Left hindlimb (tissue), 1 donor: ENCODE results near the gene AQP5.

Experiments
- DNase-seq: peaks from one replicate; pipeline ENCODE4 v3.0.0-alpha.2; 2018

AQP5 gene

DNA sequence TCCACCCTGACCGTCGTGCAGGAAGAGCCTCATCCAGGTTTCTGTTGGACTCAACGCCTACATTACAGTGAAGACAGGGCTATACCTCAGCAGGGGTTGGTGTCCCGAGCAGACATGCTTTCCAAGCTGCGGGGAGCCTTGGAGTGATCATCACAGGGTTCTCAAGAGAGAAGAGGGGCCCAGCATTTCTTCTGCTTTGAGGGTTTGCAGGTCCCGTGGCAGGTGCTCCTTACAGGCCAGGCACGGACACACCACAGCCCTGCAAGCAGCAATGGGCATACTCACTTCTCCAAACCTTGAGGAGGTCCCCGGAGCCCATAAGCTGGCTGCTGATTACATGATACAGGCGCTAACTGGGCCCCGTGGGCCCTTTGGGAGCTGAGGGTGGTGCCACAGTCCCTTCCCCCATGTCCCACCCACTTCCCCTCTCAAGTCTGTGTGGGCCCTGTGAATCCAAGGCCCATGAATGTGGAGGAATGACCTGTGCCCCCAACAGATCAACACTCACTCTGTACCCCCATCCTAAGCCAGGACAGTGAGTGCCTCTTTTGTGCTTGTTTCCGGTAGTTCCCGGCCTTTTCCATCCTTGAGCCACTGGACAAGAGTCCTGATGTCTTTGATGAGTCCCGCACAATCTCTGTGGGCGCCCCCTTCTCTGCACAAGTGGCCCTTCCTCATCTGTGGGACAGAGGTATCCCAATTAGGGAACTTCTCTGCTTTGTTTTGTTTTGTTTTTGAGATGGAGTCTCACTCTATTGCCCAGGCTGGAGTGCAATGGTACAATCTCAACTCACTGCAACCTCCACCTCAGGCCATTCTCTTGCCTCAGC lies 10.0 kb upstream of the AQP5 start:
- DNase-seq = peak; percentile 16

DNA sequence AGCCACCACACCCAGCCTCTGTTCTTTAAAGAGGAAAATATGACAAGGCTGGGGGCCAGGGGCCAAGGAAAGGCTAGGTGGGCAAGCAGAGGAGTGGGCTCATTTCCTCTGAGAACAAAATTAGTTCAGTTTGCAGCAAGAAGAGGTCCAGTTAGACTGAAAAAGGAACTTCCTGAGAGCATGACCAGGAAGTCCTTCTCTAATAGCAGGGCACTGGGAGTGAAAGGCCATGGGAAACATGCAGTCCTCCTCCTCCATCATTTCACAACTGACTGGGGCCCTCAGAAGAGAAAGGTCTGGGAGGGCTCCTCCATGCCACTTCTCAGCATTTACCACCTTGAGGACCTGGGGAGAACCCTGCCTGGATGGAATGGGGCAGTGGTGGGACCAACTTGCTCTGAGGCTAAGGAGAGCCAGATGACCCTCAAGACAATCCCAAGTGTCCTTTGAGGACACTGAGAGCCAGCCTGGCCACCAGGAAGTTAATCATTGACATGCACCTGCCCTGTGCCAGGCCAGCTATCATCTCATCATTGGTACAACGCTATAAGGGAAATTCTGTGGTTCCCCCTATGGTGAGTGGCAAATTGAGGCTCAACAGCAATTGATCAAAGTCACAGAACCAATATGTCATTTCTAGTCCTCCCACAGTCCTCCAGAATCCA lies 9.1 kb upstream of the AQP5 start:
- DNase-seq = peak; percentile 3

DNA sequence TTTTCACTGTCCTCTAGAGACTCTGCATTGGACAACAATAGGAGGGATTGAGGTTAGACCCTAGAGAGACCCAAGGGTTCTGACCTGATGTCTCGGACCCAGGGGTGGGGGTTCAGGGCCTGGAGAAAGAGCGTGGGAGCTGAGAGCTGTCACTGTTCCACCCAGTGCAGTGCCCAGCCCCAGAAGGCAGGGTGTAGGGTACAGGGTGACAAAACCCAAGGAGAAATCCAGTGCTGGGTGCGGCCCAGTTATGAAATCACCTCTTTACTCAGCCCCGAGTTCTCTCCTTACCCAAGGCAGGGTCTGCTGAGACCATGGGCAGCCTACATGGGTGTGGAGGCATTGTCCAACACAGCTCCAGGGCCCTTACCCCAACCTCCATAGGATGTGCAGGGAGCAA lies 8.5 kb upstream of the AQP5 start:
- DNase-seq = peak; percentile 20

DNA sequence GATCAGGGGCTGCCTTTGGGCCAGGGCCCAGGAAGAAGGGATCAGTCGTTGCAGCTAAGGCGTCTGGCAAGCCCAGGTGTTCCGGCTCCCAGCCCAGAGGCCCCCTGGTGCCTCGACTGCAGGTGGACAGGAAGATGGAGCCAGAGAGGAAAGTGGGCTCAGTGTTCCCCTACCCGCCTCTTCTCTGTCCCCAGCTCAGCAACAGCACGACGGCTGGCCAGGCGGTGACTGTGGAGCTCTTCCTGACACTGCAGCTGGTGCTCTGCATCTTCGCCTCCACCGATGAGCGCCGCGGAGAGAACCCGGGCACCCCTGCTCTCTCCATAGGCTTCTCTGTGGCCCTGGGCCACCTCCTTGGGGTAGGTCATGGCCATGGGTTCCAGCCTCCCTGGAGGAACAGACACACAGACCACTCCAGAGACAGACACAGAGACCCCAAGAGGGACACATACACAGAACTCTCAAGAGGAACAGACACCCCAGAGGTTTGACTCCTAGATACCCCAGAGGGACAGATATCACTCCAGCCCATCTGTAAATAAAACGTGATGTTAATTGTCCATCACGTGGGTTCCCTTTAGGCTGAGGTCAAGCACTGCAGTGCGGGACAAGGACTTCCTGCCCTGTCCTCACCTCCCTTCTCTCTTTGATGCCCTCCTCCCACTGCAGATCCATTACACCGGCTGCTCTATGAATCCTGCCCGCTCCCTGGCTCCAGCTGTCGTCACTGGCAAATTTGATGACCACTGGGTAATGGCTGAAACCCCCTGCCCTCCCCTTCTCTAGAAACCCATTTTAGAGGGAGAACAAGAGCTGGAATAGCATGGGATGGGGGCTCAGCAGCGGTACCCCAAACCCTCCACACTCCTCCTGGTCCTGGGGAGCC lies 7.5 kb upstream of the AQP5 start:
- DNase-seq = peak; percentile 20

DNA sequence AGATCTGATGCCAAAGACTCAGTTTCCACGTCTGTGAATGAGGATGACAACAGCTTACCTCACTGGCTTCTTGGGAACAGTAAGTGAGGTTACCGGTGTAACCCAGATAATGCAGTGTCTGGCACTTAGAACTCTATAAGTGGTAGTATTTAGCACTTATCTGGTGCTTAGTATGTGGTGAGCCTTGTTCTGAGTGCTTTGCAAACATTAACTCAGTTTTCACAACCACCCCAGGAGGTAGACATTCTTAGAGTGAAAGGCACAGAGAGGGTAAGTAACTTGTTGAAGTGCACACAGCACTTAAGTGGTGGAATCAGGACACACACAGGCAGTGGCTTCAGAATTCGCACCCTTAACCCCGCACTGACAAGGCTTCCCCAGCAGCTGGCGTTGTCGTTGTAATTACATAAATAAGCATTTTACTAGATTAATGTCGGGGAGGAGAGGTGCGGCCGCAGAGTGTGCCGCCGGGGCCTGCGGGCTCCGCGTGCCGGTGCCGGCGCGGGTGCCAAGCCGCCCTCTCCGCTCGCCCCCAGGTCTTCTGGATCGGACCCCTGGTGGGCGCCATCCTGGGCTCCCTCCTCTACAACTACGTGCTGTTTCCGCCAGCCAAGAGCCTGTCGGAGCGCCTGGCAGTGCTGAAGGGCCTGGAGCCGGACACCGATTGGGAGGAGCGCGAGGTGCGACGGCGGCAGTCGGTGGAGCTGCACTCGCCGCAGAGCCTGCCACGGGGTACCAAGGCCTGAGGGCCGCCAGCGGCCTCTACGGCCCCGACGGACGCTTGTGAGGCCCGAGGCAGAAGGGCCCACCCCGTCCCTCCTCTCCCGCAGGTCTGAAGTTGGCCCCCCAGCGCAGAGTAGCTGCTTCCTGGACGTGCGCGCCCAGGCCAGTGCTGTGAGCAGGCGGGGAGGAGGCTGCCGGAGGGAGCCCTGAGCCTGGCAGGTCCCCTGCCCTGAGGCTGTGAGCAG lies 6.5 kb upstream of the AQP5 start:
- DNase-seq = no peak

DNA sequence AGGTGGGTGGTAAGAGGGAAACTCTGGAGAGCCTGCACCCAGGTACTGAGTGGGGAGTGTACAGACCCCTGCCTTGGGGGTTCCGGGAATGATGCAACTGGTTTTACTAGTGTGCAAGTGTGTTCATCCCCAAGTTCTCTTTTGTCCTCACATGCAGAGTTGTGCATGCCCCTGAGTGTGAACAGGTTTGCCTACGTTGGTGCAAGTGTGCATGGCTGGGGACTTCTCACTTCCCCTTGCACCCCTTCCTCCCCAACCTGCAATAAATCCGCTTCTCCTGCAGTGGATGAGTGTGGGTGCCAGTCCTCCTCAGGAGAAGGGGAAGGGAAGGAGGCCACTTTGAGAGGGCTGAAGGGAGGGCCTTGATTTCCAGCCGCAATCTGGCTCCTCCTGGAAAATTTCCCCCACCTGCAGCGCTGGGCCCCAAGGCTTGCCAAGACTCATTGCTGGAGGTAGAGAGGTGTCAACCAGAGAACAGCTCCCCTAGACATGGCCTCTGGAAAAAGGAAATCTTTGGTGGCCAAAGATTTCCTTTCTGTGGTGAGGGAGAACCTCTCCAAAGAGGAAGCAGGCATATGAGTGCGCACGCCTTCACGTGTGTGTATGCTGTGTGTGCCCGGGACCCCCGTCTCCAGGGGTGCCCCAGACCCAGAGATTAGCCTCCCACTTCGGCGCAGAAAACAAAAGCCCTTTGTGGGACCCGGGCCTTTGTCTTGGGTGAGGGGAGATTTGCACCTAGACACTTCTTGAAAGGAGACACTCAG lies 5.6 kb upstream of the AQP5 start:
- DNase-seq = peak; percentile 21

DNA sequence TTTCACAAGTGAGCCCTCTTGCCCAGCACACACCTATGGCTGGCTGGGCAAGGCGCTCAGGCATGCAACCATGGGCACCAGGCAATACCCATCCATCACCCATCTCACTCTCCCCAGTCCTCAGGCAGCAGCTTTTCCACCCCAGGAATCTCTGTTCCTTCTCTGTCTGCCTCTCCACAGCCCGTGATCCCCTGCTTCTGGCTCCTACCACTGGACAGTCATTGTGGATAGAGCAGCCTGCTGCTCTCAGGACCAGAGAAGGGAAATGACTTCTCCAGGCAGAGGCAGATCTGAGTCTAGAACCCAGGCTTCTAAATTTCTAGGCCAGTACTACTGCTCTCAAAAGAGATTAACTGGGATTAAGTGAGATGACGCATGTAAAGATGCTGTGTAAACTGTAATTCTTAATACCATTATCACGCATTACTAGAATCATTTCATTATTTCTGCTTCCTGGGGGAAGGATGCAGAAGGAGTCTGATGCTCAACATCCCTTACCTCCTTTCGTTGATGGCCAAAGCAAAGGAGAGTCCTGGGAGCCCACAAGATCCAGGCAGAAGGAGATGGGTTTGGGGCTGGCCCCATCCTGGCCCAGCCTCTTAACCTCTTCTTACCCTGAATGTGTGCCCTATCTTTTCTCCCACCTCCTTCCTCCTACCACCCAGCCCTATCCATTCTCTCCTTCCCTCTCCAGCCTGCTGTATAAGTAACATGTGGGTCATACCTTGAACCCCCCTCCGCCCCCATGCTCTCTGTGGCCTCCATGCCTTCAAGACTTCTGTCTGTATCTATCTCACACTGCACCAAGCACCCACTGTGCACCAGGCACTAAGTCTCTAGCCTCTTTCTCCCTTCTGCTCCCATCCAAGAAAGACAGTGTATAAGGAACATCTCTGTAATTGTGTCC lies 4.8 kb upstream of the AQP5 start:
- DNase-seq = peak; percentile 0

DNA sequence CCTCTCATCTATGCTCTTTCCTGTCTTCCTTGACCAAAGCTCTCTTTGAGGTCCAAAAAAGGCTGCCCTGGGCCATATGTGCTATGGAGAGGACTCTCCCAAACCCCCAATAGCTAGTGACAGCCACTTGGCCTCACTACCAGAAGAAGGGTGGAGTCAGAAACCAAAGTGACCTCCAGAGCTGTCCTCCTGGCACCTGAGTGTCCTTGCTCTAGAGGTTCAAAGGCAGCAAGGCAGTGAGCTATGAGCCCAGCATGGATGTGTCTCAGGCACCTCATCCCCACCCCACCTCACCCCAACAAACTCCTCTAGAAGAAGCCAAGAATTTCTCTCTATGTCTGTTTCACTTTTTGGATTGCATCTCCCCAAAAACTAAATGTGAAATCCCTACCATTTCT lies 4.1 kb upstream of the AQP5 start:
- DNase-seq = peak; percentile 1

DNA sequence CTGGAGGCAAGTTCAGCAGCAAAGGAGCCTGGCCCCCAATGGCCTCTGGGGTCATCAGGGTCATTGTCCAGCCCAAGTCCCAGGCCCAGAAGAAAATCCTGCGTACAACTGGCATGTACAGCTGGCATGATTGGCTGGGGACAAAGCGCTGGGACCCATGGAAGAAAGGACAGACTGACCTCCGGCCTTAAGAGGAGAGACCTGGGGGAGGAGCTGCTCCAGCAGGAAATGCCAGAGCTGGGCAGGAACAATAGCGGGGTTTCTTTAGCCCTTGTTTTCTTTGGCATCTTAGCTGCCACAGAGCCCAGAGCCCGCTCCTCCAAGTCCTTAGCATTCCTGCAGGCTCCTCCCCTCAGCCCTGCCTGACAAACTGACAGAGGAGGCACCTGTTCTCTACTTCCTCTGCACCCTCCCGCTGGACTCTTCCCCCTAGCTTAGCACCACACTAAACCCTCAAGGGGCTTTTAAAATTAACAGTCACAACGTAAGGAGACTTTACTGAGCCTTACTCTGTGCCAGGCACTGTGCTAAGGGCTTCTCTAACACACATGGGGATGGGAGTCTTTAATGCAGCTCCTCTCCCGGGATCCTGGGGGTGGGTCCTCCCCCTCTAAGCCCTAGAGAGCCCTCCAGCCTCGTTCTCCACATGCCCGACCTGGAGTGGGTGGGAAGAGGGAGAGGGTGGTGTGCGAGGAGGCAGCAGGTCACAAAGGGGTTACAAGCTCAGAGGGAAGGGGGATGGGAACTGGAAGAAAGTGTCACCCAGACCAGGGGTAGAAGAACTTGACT lies 1.8 kb upstream of the AQP5 start:
- no peak for DNase-seq

DNA sequence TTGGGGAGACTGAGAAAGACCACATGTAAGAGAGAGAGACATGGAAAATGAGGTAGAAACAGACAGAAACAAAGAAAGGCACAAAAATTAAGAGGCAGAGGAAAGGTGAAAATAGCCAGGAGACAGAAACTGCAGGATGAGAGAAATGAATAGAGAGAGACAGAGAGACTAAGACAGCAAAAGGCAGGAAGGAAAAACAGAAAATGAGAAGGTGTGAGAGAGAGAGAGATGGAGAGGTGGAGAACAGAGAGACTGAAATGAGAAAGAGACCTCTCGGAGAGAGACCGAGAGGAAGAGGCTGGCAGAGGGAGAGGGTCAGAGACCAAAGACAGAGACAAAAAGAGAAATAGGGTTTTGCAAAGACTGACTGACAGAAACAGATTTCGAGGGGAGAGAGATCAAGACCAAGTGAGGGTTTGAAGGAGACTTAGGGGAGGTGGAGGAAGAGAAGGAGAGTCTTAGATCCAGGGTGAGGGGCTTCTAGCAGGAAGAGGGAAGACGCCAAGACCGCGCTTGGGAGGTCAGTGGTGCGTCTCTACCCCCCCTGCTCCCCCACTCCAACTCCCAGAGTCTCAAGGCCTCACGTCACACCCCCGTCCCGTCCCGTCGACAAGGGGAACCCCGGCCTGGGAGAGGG lies 1.1 kb upstream of the AQP5 start:
- DNase-seq = no peak

DNA sequence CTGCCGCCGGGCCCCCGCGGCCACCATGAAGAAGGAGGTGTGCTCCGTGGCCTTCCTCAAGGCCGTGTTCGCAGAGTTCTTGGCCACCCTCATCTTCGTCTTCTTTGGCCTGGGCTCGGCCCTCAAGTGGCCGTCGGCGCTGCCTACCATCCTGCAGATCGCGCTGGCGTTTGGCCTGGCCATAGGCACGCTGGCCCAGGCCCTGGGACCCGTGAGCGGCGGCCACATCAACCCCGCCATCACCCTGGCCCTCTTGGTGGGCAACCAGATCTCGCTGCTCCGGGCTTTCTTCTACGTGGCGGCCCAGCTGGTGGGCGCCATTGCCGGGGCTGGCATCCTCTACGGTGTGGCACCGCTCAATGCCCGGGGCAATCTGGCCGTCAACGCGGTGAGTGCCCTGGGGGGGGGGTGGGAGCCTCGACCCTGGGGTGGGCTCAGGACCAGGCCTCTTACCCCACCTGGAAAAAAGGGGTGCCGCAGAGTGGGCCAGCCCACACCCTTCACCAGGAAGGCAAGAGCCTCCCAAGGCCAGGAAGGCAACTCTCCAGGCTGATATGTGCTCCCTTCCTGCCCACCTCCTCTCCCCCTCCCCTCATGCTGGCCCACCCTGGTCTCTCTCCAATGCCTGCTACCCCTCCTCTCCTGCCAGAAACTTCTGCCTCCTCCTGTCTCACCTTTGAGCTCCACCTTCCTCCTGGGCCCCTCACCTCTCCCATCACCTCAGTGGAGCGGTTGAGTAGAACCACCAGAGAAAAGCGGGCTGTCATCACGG lies 507 bp downstream of the AQP5 start:
- DNase-seq = no peak

DNA sequence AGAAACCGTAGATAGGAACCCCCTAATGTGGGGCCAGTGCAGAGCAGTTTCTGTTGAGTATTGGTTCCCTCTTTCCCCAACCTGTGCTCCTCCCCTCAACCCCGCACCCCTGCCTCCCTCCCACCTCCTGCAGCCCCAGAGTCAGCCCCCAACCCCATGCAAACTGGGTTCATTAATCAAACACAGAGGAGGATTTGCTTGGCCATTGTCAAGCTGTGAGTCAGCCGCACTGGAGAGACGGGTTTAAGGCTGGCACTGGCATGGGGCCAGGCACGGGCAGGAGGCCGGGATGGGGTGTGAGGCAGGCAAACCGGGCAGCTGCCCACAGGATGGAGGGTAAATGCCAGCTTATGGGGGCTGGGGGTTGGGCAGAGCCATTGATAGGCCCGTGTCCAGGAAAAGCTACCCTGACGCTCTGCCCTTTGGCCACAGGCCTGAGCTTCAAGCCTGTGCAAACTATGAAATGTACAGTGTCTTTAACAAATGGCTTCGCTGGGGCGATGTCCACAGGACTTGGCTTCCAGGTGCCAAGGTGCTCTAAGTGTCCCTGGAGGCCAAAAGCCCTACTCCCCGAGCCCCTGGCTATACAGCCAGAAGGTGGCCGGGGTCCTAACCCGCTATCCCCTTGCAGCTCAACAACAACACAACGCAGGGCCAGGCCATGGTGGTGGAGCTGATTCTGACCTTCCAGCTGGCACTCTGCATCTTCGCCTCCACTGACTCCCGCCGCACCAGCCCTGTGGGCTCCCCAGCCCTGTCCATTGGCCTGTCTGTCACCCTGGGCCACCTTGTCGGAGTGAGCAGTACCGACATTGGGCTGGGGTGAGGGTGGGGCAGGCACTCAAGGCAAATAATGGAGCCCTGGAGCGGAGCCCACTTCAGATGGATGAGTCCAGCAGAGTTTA lies 1.4 kb downstream of the AQP5 start:
- no peak for DNase-seq

DNA sequence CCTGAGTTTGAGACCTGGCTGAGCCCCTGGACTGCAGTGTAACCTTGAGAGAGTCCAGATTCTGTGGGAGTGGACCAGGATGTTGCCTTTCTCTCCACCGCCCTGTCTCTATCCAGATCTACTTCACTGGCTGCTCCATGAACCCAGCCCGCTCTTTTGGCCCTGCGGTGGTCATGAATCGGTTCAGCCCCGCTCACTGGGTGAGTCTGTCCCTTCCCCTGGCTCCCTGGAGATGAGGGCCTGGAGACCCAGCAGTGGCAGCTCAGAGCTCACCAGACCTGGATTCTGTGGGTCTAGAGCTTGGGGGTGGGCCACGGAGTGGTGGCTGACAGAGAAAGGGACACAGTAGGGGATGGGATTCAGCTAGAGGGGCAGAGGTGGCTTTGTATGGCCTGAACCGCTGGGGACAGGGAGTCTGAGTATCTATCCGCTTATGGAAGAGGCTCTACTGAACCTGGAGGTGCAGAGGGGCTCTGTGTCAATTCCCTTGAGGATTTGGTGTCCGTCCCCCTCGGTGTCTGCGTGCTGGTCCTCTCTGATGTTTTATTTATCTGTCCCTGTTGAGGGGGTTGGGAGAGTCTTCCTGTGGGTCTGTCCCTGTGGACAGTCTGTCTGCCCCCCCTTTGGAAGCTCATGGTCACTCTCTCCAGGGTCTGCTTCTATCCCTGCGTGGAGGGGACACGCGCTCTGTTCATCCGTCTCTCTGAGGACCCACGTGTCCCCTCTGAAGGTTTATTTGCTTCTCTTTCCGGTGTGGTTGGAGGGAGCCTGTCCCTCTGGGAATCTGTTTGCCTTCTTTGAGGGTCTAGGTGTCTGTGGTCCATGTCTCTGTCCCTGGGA lies 2.5 kb downstream of the AQP5 start:
- DNase-seq = no peak

DNA sequence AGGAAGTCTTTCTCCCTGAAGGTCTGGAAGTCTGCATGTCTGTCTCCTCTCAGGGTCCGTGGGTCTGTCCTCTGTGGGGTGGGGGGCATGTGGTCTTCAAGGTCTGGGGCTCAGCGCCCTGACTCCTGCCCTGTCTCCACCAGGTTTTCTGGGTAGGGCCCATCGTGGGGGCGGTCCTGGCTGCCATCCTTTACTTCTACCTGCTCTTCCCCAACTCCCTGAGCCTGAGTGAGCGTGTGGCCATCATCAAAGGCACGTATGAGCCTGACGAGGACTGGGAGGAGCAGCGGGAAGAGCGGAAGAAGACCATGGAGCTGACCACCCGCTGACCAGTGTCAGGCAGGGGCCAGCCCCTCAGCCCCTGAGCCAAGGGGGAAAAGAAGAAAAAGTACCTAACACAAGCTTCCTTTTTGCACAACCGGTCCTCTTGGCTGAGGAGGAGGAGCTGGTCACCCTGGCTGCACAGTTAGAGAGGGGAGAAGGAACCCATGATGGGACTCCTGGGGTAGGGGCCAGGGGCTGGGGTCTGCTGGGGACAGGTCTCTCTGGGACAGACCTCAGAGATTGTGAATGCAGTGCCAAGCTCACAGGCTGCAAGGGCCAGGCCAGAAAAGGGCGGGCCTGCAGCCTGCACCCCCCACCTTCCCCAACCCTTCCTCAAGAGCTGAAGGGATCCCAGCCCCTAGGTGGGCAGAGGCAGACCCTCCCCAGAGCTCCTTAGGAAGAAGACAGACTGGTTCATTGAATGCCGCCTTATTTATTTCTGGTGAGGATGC lies 3.4 kb downstream of the AQP5 start:
- peak; percentile 28 for DNase-seq

DNA sequence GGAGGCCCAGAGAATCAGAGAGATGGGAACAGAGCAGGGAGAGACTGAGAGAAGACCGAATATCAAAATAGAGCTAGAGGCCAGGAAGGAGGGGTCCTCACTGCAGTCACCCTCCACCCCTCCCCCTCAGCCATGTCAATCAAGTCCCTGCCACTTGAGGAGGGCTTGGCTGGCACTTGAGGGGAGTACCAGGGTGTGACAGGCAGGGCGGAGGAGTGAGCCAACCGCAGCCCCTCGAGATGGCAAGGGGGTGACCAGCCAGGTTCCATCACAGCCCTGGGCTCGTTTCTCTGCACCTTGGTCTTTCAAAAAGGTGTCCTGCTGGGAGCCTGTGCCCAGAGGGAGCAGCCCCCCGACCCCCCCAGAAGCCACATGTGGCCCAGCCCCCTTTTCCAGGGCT lies 4.2 kb downstream of the AQP5 start:
- DNase-seq = peak; percentile 26
